PC-3 (cell line): ENCODE results near the gene ZKSCAN5. TPM values are rescaled to one million over a fixed set of nuclear protein-coding genes. Genes with fewer than 3 reads are reported as not detected.

ENCODE experiments used
- ATAC-seq: fragments of 200-7000 bp; cut with Tn5 transposase; 2 replicates; pipeline ENCODE4 v1.9.1; 2020; ENCODE audit warnings: mild to moderate bottlenecking, moderate library complexity
- BruUV-seq: library from RNA; stranded (reverse); fragments of 400-500 nt; replicated peaks from 2 replicates; lab custom pipeline; 2021; lab: Mats Ljungman, UMichigan
- CTCF ChIA-PET: fragments of 300-600 bp; sonication (Branson Sonifier 250); formaldehyde crosslinking; loops from one replicate; lab custom pipeline; 2022; ENCODE audit warnings: antibody characterized with exemption; lab: Charles Lee
- POLR2A ChIA-PET: fragments of 300-600 bp; sonication (Branson Sonifier 250); formaldehyde crosslinking; loops from one replicate; lab custom pipeline; 2022; ENCODE audit warnings: antibody characterized with exemption; ENCODE audit not compliant: unreplicated experiment; lab: Charles Lee
- DNase-seq: peaks from one replicate; pipeline ENCODE4 v3.0.0-alpha.2; 2015
- H2AFZ ChIP-seq: fragments of 300-600 bp; sonication (generic); 2 replicates; pipeline ENCODE4 v1.6.0; 2016; ENCODE audit warnings: antibody characterized with exemption, low read length
- H3F3A ChIP-seq: fragments of 300-600 bp; sonication (generic); one replicate; pipeline ENCODE4 v1.6.0; 2017; ENCODE audit warnings: antibody characterized with exemption, low read length, control low read depth, mild to moderate bottlenecking; ENCODE audit not compliant: unreplicated experiment
- H3K27ac ChIP-seq: fragments of 300-600 bp; sonication (generic); 2 replicates; pipeline ENCODE4 v1.5.1; 2016; ENCODE audit warnings: mild to moderate bottlenecking, low read length
- H3K27me3 ChIP-seq: fragments of 300-600 bp; sonication (generic); 2 replicates; pipeline ENCODE4 v1.6.1; 2016; ENCODE audit warnings: low read length, mixed read lengths
- H3K36me3 ChIP-seq: fragments of 300-600 bp; sonication (generic); 2 replicates; pipeline ENCODE4 v1.6.1; 2016; ENCODE audit warnings: low read depth, mixed run types, low read length, mixed read lengths
- H3K4me1 ChIP-seq: fragments of 300-600 bp; sonication (generic); 2 replicates; pipeline ENCODE4 v1.5.1; 2016; ENCODE audit warnings: low read length; ENCODE audit not compliant: insufficient read depth
- H3K4me2 ChIP-seq: fragments of 300-600 bp; sonication (generic); 2 replicates; pipeline ENCODE4 v1.6.0; 2016; ENCODE audit warnings: low read length
- H3K4me3 ChIP-seq: fragments of 300-600 bp; sonication (generic); 2 replicates; pipeline ENCODE4 v1.5.1; 2016; ENCODE audit warnings: mild to moderate bottlenecking, low read length, mixed read lengths
- H3K79me2 ChIP-seq: fragments of 300-600 bp; sonication (generic); 2 replicates; pipeline ENCODE4 v1.6.1; 2017; ENCODE audit warnings: low read length, mixed read lengths
- H3K9ac ChIP-seq: fragments of 300-600 bp; sonication (generic); 2 replicates; pipeline ENCODE4 v1.6.0; 2016; ENCODE audit warnings: mild to moderate bottlenecking, low read length
- H3K9me2 ChIP-seq: fragments of 300-600 bp; sonication (generic); replicated peaks from 2 replicates; pipeline ENCODE4 v1.6.1; 2016; ENCODE audit warnings: mixed run types, low read length, mixed read lengths
- H3K9me3 ChIP-seq: fragments of 300-600 bp; sonication (generic); 2 replicates; pipeline ENCODE4 v1.6.1; 2016; ENCODE audit warnings: low read length, mixed read lengths
- H4K20me1 ChIP-seq: fragments of 300-600 bp; sonication (generic); 2 replicates; pipeline ENCODE4 v1.6.1; 2016; ENCODE audit warnings: low read length, mixed read lengths
- CTCF ChIP-seq: fragments of 300-600 bp; sonication (generic); conservative IDR thresholded peaks from 2 replicates; pipeline ENCODE4 v1.5.1; 2017; ENCODE audit warnings: antibody characterized with exemption, low read depth, mild to moderate bottlenecking, low read length
- EZH2 ChIP-seq: fragments of 300-600 bp; sonication (generic); IDR thresholded peaks from one replicate; pipeline ENCODE4 v1.6.1; 2017; ENCODE audit warnings: antibody characterized with exemption, mild to moderate bottlenecking, low read length; ENCODE audit not compliant: unreplicated experiment
- EZH2phosphoT487 ChIP-seq: fragments of 300-600 bp; sonication (generic); IDR thresholded peaks from 2 replicates; pipeline ENCODE4 v1.6.1; 2018; ENCODE audit warnings: mild to moderate bottlenecking, antibody characterized with exemption, low read length, borderline replicate concordance
- intact Hi-C: fragments of 100-400 bp; cut with micrococcal nuclease; formaldehyde crosslinking; loops from 2 replicates; pipeline ENCODE4 v1.9.0; 2023
- total RNA-seq: library from RNA; depleted of rRNA; stranded (reverse); fragments of >200 nt; gene quantifications from 2 replicates; pipeline ENCODE4 v1.2.3, GENCODE V29; 2014

The ZKSCAN5 gene
- total RNA-seq, 1 experiment from 2014 or later: 9.9 TPM

DNA sequence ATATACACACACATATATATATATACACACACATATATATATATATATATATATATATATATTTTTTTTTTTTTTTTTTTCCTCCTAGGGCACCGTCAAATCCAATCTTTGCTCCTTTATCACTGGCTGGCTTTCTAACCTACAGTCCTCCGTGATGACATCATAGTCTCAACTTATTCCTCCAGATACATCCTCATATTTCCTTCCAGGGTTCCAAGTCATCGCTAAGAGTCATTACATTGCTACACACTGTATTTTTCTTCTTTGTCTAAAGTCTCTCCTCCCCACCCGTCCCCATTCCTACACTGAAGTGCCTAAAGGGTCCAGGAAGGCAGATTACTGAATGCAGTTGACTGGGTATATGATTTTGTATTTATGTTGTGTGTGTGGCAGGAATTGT, 48.6 kb downstream of the ZKSCAN5 start:
- TF ChIP-seq CTCF (no peak), EZH2phosphoT487 (no peak), EZH2 (no peak)
- H3K79me2 ChIP-seq: peaks cover 9% of the 10 kb centered on the region
- no peak overlapping the region for H3K27ac ChIP-seq
- CTCF ChIA-PET: no interaction called here
- no peak overlapping the region for H3K9ac ChIP-seq
- H2AFZ ChIP-seq: no peak overlapping the region
- H3K4me3 ChIP-seq: no peak overlapping the region
- no peaks in the 10 kb centered on the region for H3K4me1 ChIP-seq
- DNase-seq: no peak
- H4K20me1 ChIP-seq: no peaks in the 10 kb centered on the region
- BruUV-seq: no TSS peak
- intact Hi-C loops: loop anchor here (2.0 kb wide), 2 partner anchors 48 to 64 kb away; partner anchors contain the start of genes ZKSCAN5 and ZSCAN25
- H3K9me2 ChIP-seq: no peaks in the 10 kb centered on the region
- POLR2A ChIA-PET: no interaction called here
- no peak overlapping the region for H3K4me2 ChIP-seq
- no peak for ATAC-seq
- peaks cover 3% of the 10 kb centered on the region; the same call in 1 of the 2 replicates for H3K36me3 ChIP-seq
- no peaks in the 10 kb centered on the region for H3K27me3 ChIP-seq
- no peaks in the 10 kb centered on the region for H3K9me3 ChIP-seq
- no peaks in the 10 kb centered on the region for H3F3A ChIP-seq

GRCh38 chr7:99554939-99555338, 50.5 kb downstream of the ZKSCAN5 start:
- Histone ChIP-seq H3K4me1 (no peaks in the 10 kb centered on the region), H2AFZ (no peak overlapping the region), H3K4me3 (no peak overlapping the region), H3K27me3 (no peaks in the 10 kb centered on the region), H3K9me3 (no peaks in the 10 kb centered on the region), H3K79me2 (peaks cover 9% of the 10 kb centered on the region), H3F3A (no peaks in the 10 kb centered on the region), H4K20me1 (no peaks in the 10 kb centered on the region), H3K9me2 (no peaks in the 10 kb centered on the region), H3K9ac (no peak overlapping the region), H3K4me2 (no peak overlapping the region), H3K36me3 (no peaks in the 10 kb centered on the region), H3K27ac (no peak overlapping the region)
- intact Hi-C loops: no loop called here
- ChIA-PET CTCF (no interaction called here), POLR2A (no interaction called here)
- no peak for DNase-seq
- ATAC-seq: no peak
- no peak for TF ChIP-seq EZH2
- no peak for TF ChIP-seq CTCF
- TF ChIP-seq EZH2phosphoT487: no peak
- BruUV-seq: no TSS peak

DNA sequence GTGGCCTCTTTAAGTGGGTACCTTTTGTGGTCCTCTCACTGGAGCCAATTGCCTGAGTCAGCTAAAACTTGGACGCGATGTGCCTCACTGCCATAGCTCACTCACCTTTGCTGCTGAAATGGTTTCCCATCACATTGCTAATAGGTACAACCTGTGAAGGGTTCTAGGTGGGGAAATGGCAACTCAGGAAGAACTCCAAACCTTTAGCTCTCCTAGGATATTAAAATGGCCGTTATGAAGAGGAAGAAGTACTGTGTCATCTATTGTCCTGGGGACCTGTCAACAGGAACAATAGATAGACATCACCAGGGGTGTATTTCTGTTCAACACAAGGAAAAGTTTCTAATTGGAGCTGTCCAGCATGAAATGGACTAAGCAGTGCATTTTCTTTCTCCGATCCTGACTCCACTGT, 52.7 kb downstream of the ZKSCAN5 start:
- TF ChIP-seq EZH2phosphoT487 (no peak), EZH2 (no peak), CTCF (no peak)
- Histone ChIP-seq H3K9me3 (no peaks in the 10 kb centered on the region), H4K20me1 (no peaks in the 10 kb centered on the region), H3F3A (no peaks in the 10 kb centered on the region), H3K4me3 (no peak overlapping the region), H3K27me3 (no peaks in the 10 kb centered on the region), H3K4me1 (peaks cover 10% of the 10 kb centered on the region), H3K9me2 (no peaks in the 10 kb centered on the region), H3K27ac (no peak overlapping the region), H3K79me2 (no peaks in the 10 kb centered on the region), H3K9ac (no peak overlapping the region), H3K36me3 (no peaks in the 10 kb centered on the region), H3K4me2 (no peak overlapping the region), H2AFZ (no peak overlapping the region)
- CTCF ChIA-PET: interaction anchor here (0.7 kb wide), 1 partner anchor 32 kb away, joined by 3 read pairs; no protein-coding TSS in a partner anchor
- ATAC-seq (no peak), DNase-seq (no peak)
- no TSS peak for BruUV-seq
- POLR2A ChIA-PET: interaction anchor here (0.6 kb wide), 1 partner anchor 58 kb away, joined by 3 read pairs; no protein-coding TSS in a partner anchor
- intact Hi-C loops: no loop called here
